Immature natural killer cell (primary cell): ENCODE measurements around the gene UBR3. TPM values are rescaled to one million over a fixed set of nuclear protein-coding genes. Genes with fewer than 3 reads are reported as not detected.

Experiments used
- DNase-seq, 3 donors: peaks; one replicate each; pipeline ENCODE4 v3.0.0; 2022; ENCODE audit warnings: mixed read lengths in 1 of 3
- H3K27ac Mint-ChIP-seq, 6 donors: one replicate each; pipeline ENCODE4 v1.8.0; 2020; ENCODE audit warnings: mixed read lengths in 6 of 6, mild to moderate bottlenecking in 5 of 6, inconsistent platforms in 4 of 6, moderate library complexity in 3 of 6
- H3K27me3 Mint-ChIP-seq, 3 donors: one replicate each; pipeline ENCODE4 v1.8.0; 2020 to 2021; ENCODE audit warnings: low read depth in 3 of 3, mild to moderate bottlenecking in 3 of 3, mixed read lengths in 3 of 3, moderate library complexity in 3 of 3, inconsistent platforms in 1 of 3
- H3K36me3 Mint-ChIP-seq, 3 donors: one replicate each; pipeline ENCODE4 v1.8.0; 2020; ENCODE audit warnings: mixed read lengths in 3 of 3, inconsistent platforms in 2 of 3, mild to moderate bottlenecking in 2 of 3
- H3K4me1 Mint-ChIP-seq, 2 donors: one replicate each; pipeline ENCODE4 v1.8.0; 2020; ENCODE audit warnings: inconsistent platforms in 2 of 2, mild to moderate bottlenecking in 2 of 2, mixed read lengths in 2 of 2, moderate library complexity in 1 of 2
- H3K4me3 Mint-ChIP-seq, 5 donors: one replicate each; pipeline ENCODE4 v1.8.0; 2020; ENCODE audit warnings: mild to moderate bottlenecking in 5 of 5, mixed read lengths in 5 of 5, inconsistent platforms in 3 of 5, moderate library complexity in 3 of 5
- H3K9me3 Mint-ChIP-seq, 6 donors: one replicate each; pipeline ENCODE4 v1.8.0; 2020; ENCODE audit warnings: mild to moderate bottlenecking in 6 of 6, mixed read lengths in 6 of 6, inconsistent platforms in 4 of 6, moderate library complexity in 3 of 6
- polyA plus RNA-seq, 3 donors: library from polyadenylated mRNA; unstranded; fragments of 300-500 nt; fragmentation: Illumina TruSeq; gene quantifications; one replicate each; pipeline ENCODE4 v1.2.3, GENCODE V29; 2021

UBR3 gene
- polyA plus RNA-seq, 3 donors from 2014 or later: 3.8 to 11.5 (median 5.1) TPM

- no peaks in the 10 kb centered on the region for H3K9me3 Mint-ChIP-seq
- no peaks in the 10 kb centered on the region for H3K4me1 Mint-ChIP-seq
- peaks cover 17 to 25% (median 17%) of the 10 kb centered on the region in 3 donors for H3K36me3 Mint-ChIP-seq
- no peak overlapping the region for H3K27ac Mint-ChIP-seq
- DNase-seq: no peak
- no peak overlapping the region for H3K4me3 Mint-ChIP-seq
- H3K27me3 Mint-ChIP-seq: no peaks in the 10 kb centered on the region
Measured at GRCh38 chr2:170044751-170045478, 217.7 kb downstream of the UBR3 start.

- Mint-ChIP-seq H3K27ac (no peak overlapping the region), H3K4me3 (no peak overlapping the region), H3K27me3 (no peaks in the 10 kb centered on the region), H3K4me1 (no peaks in the 10 kb centered on the region), H3K9me3 (no peaks in the 10 kb centered on the region), H3K36me3 (peaks cover 18 to 29% (median 20%) of the 10 kb centered on the region in 3 donors)
- no peak for DNase-seq
Measured at GRCh38 chr2:170047331-170048065, 220.2 kb downstream of the UBR3 start.

GRCh38 chr2:170052151-170052550, 224.9 kb downstream of the UBR3 start:
- H3K4me3 Mint-ChIP-seq: no peak overlapping the region
- H3K27me3 Mint-ChIP-seq: no peaks in the 10 kb centered on the region
- peaks cover 11 to 34% (median 25%) of the 10 kb centered on the region in 3 donors for H3K36me3 Mint-ChIP-seq
- no peak for DNase-seq
- H3K4me1 Mint-ChIP-seq: no peaks in the 10 kb centered on the region
- no peak overlapping the region for H3K27ac Mint-ChIP-seq
- H3K9me3 Mint-ChIP-seq: no peaks in the 10 kb centered on the region

GRCh38 chr2:170054997-170055396, 227.7 kb downstream of the UBR3 start:
- no peaks in the 10 kb centered on the region for H3K4me1 Mint-ChIP-seq
- no peak overlapping the region for H3K4me3 Mint-ChIP-seq
- DNase-seq: no peak
- peak overlapping the region in 1 of 6 donors; percentile 40 for H3K27ac Mint-ChIP-seq
- peaks cover 0 to 1% (median 0%) of the 10 kb centered on the region in 6 donors for H3K9me3 Mint-ChIP-seq
- H3K36me3 Mint-ChIP-seq: peaks cover 11 to 41% (median 35%) of the 10 kb centered on the region in 3 donors
- peaks cover 0 to 2% (median 0%) of the 10 kb centered on the region in 3 donors for H3K27me3 Mint-ChIP-seq

GRCh38 chr2:170056900-170057299, 229.6 kb downstream of the UBR3 start:
- Mint-ChIP-seq H3K9me3 (peaks cover 0 to 1% (median 0%) of the 10 kb centered on the region in 6 donors), H3K4me3 (no peak overlapping the region), H3K27me3 (peaks cover 0 to 2% (median 0%) of the 10 kb centered on the region in 3 donors), H3K27ac (no peak overlapping the region), H3K36me3 (peaks cover 8 to 34% (median 27%) of the 10 kb centered on the region in 3 donors), H3K4me1 (no peaks in the 10 kb centered on the region)
- DNase-seq: no peak

- Mint-ChIP-seq H3K36me3 (peaks cover 11 to 44% (median 31%) of the 10 kb centered on the region in 3 donors), H3K27ac (no peak overlapping the region), H3K4me3 (no peak overlapping the region), H3K27me3 (peaks cover 0 to 2% (median 1%) of the 10 kb centered on the region in 3 donors), H3K9me3 (peaks cover 0 to 1% (median 0%) of the 10 kb centered on the region in 6 donors), H3K4me1 (no peaks in the 10 kb centered on the region)
- no peak for DNase-seq
Measured at GRCh38 chr2:170063456-170064235, 236.4 kb downstream of the UBR3 start.

- H3K4me1 Mint-ChIP-seq: peaks cover 0 to 2% of the 10 kb centered on the region in 2 donors
- peaks cover 0 to 15% (median 6%) of the 10 kb centered on the region in 6 donors for H3K9me3 Mint-ChIP-seq
- H3K4me3 Mint-ChIP-seq: no peak overlapping the region
- peaks cover 51 to 66% (median 63%) of the 10 kb centered on the region in 3 donors for H3K36me3 Mint-ChIP-seq
- H3K27me3 Mint-ChIP-seq: peaks cover 0 to 2% (median 2%) of the 10 kb centered on the region in 3 donors
- no peak overlapping the region for H3K27ac Mint-ChIP-seq
- DNase-seq: no peak
Measured at GRCh38 chr2:170070778-170071177, 243.5 kb downstream of the UBR3 start.

GRCh38 chr2:170073288-170073687, 246.0 kb downstream of the UBR3 start:
- H3K4me1 Mint-ChIP-seq: peaks cover 10 to 19% of the 10 kb centered on the region in 2 donors
- H3K9me3 Mint-ChIP-seq: peaks cover 0 to 15% (median 6%) of the 10 kb centered on the region in 6 donors
- H3K36me3 Mint-ChIP-seq: peaks cover 48 to 70% (median 67%) of the 10 kb centered on the region in 3 donors
- H3K27ac Mint-ChIP-seq: no peak overlapping the region
- H3K4me3 Mint-ChIP-seq: no peak overlapping the region
- H3K27me3 Mint-ChIP-seq: peaks cover 0 to 2% (median under 1%) of the 10 kb centered on the region in 3 donors
- DNase-seq: no peak

GRCh38 chr2:170076189-170076588, 248.9 kb downstream of the UBR3 start:
- peaks cover 0 to 6% (median 2%) of the 10 kb centered on the region in 6 donors for H3K9me3 Mint-ChIP-seq
- no peak for DNase-seq
- peaks cover 26 to 45% (median 41%) of the 10 kb centered on the region in 3 donors for H3K36me3 Mint-ChIP-seq
- H3K4me3 Mint-ChIP-seq: no peak overlapping the region
- peaks cover 0 to 2% (median 1%) of the 10 kb centered on the region in 3 donors for H3K27me3 Mint-ChIP-seq
- H3K27ac Mint-ChIP-seq: peak overlapping the region in 1 of 6 donors; percentile 57
- peaks cover 14 to 29% of the 10 kb centered on the region in 2 donors for H3K4me1 Mint-ChIP-seq

- H3K4me3 Mint-ChIP-seq: peak overlapping the region; percentile 5 to 64 (median 36)
- H3K4me1 Mint-ChIP-seq: peaks cover 14 to 29% of the 10 kb centered on the region in 2 donors
- peak overlapping the region in 5 of 6 donors; percentile 27 to 75 (median 65) for H3K27ac Mint-ChIP-seq
Measured at GRCh38 chr2:170077830-170078569, 250.7 kb downstream of the UBR3 start.

GRCh38 chr2:170084820-170085491, 257.7 kb downstream of the UBR3 start:
- no peak for DNase-seq
- H3K4me3 Mint-ChIP-seq: no peak overlapping the region
- no peaks in the 10 kb centered on the region for H3K9me3 Mint-ChIP-seq
- peaks cover 0 to 1% (median 1%) of the 10 kb centered on the region in 3 donors for H3K27me3 Mint-ChIP-seq
- H3K36me3 Mint-ChIP-seq: peaks cover 0 to 11% (median 5%) of the 10 kb centered on the region in 3 donors
- no peaks in the 10 kb centered on the region for H3K4me1 Mint-ChIP-seq
- no peak overlapping the region for H3K27ac Mint-ChIP-seq

More at GRCh38 chr2:170077830-170078569, 250.7 kb downstream of the UBR3 start:
- DNase-seq: peak in 1 of 3 donors; percentile 9
- Mint-ChIP-seq H3K9me3 (no peaks in the 10 kb centered on the region), H3K27me3 (peaks cover 0 to 2% (median 1%) of the 10 kb centered on the region in 3 donors), H3K36me3 (peaks cover 20 to 46% (median 40%) of the 10 kb centered on the region in 3 donors)

- Mint-ChIP-seq H3K36me3 (peaks cover 0 to 11% (median 5%) of the 10 kb centered on the region in 3 donors), H3K27ac (no peak overlapping the region), H3K4me1 (no peaks in the 10 kb centered on the region), H3K27me3 (peaks cover 0 to 1% (median 0%) of the 10 kb centered on the region in 3 donors), H3K9me3 (no peaks in the 10 kb centered on the region), H3K4me3 (no peak overlapping the region)
- no peak for DNase-seq
Measured at GRCh38 chr2:170086117-170086688, 258.9 kb downstream of the UBR3 start.
